ENCODE data around the gene SUSD3.
"Not testable (repeated sequence)": the region's sequence is repeated elsewhere in the genome, so short reads cannot be mapped to it uniquely, and the experiment has no call there.

SUSD3 gene

GRCh38 chr9:93094658-93095204 is 36.2 kb downstream of the SUSD3 start:
- DNase-seq: peak; percentile 31

- peak; percentile 99 for DNase-seq
Measured at GRCh38 chr9:93095205-93096130, 37.0 kb downstream of the SUSD3 start.

GRCh38 chr9:93096131-93096802 is 37.8 kb downstream of the SUSD3 start, which contains the start of gene CARD19:
TSS of gene CARD19 (plus strand) at chr9:93096217. CDS start at chr9:93096346, 129 bp downstream.
- DNase-seq: peak; percentile 34

- no peak for DNase-seq
Measured at GRCh38 chr9:93096811-93097382, 38.4 kb downstream of the SUSD3 start.

- peak; percentile 43 for DNase-seq
Measured at GRCh38 chr9:93097511-93098201, 39.2 kb downstream of the SUSD3 start.

GRCh38 chr9:93098236-93098946 is 39.9 kb downstream of the SUSD3 start:
- DNase-seq: peak; percentile 67

- no peak for DNase-seq
Measured at GRCh38 chr9:93099551-93100275, 41.2 kb downstream of the SUSD3 start.

GRCh38 chr9:93100276-93100636 is 41.8 kb downstream of the SUSD3 start:
- DNase-seq: no peak

- DNase-seq: not testable (repeated sequence)
Measured at GRCh38 chr9:93101086-93101485, 42.6 kb downstream of the SUSD3 start.

- DNase-seq: no peak
Measured at GRCh38 chr9:93105620-93106019, 47.1 kb downstream of the SUSD3 start.

- no peak for DNase-seq
Measured at GRCh38 chr9:93107151-93107824, 48.8 kb downstream of the SUSD3 start.

GRCh38 chr9:93107825-93108161 is 49.3 kb downstream of the SUSD3 start:
- DNase-seq: no peak

GRCh38 chr9:93108291-93109041 is 50.0 kb downstream of the SUSD3 start:
- DNase-seq: no peak

GRCh38 chr9:93110311-93110855 is 51.9 kb downstream of the SUSD3 start:
- DNase-seq: no peak

- DNase-seq: no peak
Measured at GRCh38 chr9:93111001-93111370, 52.5 kb downstream of the SUSD3 start.

- DNase-seq: no peak
Measured at GRCh38 chr9:93111371-93112115, 53.0 kb downstream of the SUSD3 start.

- no peak for DNase-seq
Measured at GRCh38 chr9:93112116-93112863, 53.8 kb downstream of the SUSD3 start.

GRCh38 chr9:93112864-93113389 is 54.4 kb downstream of the SUSD3 start:
- no peak for DNase-seq

Measured in midbrain (tissue), 1 donor.